Parathyroid adenoma (tissue), 2 donors: ENCODE measurements around the gene MRGPRF.

ENCODE experiments used
- H2AFZ ChIP-seq: fragments of 300-600 bp; sonication (generic); one replicate; pipeline ENCODE4 v1.7.0; 2017; ENCODE audit warnings: antibody characterized with exemption, mild to moderate bottlenecking
- H3K27ac ChIP-seq: fragments of 300-600 bp; sonication (generic); one replicate; pipeline ENCODE4 v1.7.0; 2017
- H3K27me3 ChIP-seq: fragments of 300-600 bp; sonication (generic); one replicate; pipeline ENCODE4 v1.7.0; 2017; ENCODE audit warnings: low read length; ENCODE audit not compliant: control insufficient read depth, insufficient read depth
- H3K36me3 ChIP-seq: fragments of 300-600 bp; sonication (generic); one replicate; pipeline ENCODE4 v1.7.0; 2017; ENCODE audit warnings: low read length; ENCODE audit not compliant: control insufficient read depth, insufficient read depth
- H3K4me1 ChIP-seq: fragments of 300-600 bp; sonication (generic); one replicate; pipeline ENCODE4 v1.7.0; 2017; ENCODE audit warnings: control low read depth
- H3K4me2 ChIP-seq: fragments of 300-600 bp; sonication (generic); one replicate; pipeline ENCODE4 v1.7.0; 2017; ENCODE audit warnings: low read length
- H3K4me3 ChIP-seq: fragments of 300-600 bp; sonication (generic); one replicate; pipeline ENCODE4 v1.7.0; 2017; ENCODE audit warnings: low read depth, low read length
- H3K79me2 ChIP-seq: fragments of 300-600 bp; sonication (generic); one replicate; pipeline ENCODE4 v1.7.0; 2017; ENCODE audit warnings: control low read depth
- H3K9ac ChIP-seq: fragments of 300-600 bp; sonication (generic); one replicate; pipeline ENCODE4 v1.7.0; 2017; ENCODE audit warnings: mild to moderate bottlenecking
- H3K9me3 ChIP-seq: fragments of 300-600 bp; sonication (generic); one replicate; pipeline ENCODE4 v1.7.0; 2017; ENCODE audit warnings: low read length; ENCODE audit not compliant: control insufficient read depth
- CTCF ChIP-seq: fragments of 300-600 bp; sonication (generic); IDR thresholded peaks from one replicate; pipeline ENCODE4 v1.7.0; 2017; ENCODE audit warnings: antibody characterized with exemption, mild to moderate bottlenecking
- donor health status: primary hyperparathyroidism.

Gene MRGPRF

GRCh38 chr11:68963779-68964178 is 49.3 kb downstream of the MRGPRF start:
- Histone ChIP-seq H3K27ac (no peak overlapping the region), H3K9ac (no peak overlapping the region), H3K36me3 (no peaks in the 10 kb centered on the region), H3K4me1 (no peaks in the 10 kb centered on the region), H3K27me3 (no peaks in the 10 kb centered on the region), H2AFZ (no peak overlapping the region), H3K4me2 (no peak overlapping the region), H3K9me3 (no peaks in the 10 kb centered on the region), H3K79me2 (no peaks in the 10 kb centered on the region), H3K4me3 (no peak overlapping the region)
- no peak for TF ChIP-seq CTCF

- no peak for TF ChIP-seq CTCF
Observed at GRCh38 chr11:68962527-68963250, 50.4 kb downstream of the MRGPRF start.

GRCh38 chr11:68961245-68961644 is 51.8 kb downstream of the MRGPRF start:
- no peak for TF ChIP-seq CTCF
- Histone ChIP-seq H3K79me2 (no peaks in the 10 kb centered on the region), H3K36me3 (no peaks in the 10 kb centered on the region), H3K4me1 (no peaks in the 10 kb centered on the region), H2AFZ (no peak overlapping the region), H3K9me3 (no peaks in the 10 kb centered on the region), H3K27ac (no peak overlapping the region), H3K4me3 (no peak overlapping the region), H3K27me3 (no peaks in the 10 kb centered on the region), H3K9ac (no peak overlapping the region), H3K4me2 (no peak overlapping the region)

More at GRCh38 chr11:68962527-68963250, 50.4 kb downstream of the MRGPRF start:
- Histone ChIP-seq H3K79me2 (no peaks in the 10 kb centered on the region), H3K4me1 (no peaks in the 10 kb centered on the region), H2AFZ (no peak overlapping the region), H3K9me3 (no peaks in the 10 kb centered on the region), H3K27me3 (no peaks in the 10 kb centered on the region), H3K27ac (no peak overlapping the region), H3K4me2 (no peak overlapping the region), H3K9ac (no peak overlapping the region), H3K36me3 (no peaks in the 10 kb centered on the region), H3K4me3 (no peak overlapping the region)

GRCh38 chr11:68960294-68961071 is 52.6 kb downstream of the MRGPRF start:
- no peaks in the 10 kb centered on the region for H3K79me2 ChIP-seq
- no peaks in the 10 kb centered on the region for H3K9me3 ChIP-seq
- no peaks in the 10 kb centered on the region for H3K27me3 ChIP-seq
- no peak overlapping the region for H3K4me2 ChIP-seq
- no peak overlapping the region for H3K27ac ChIP-seq
- H3K4me1 ChIP-seq = no peaks in the 10 kb centered on the region
- H2AFZ ChIP-seq = no peak overlapping the region
- H3K36me3 ChIP-seq = no peaks in the 10 kb centered on the region
- H3K4me3 ChIP-seq = no peak overlapping the region
- H3K9ac ChIP-seq = no peak overlapping the region
- no peak for TF ChIP-seq CTCF
